ENCODE measurements around the gene B3GNT3. TPM values are rescaled to one million over a fixed set of nuclear protein-coding genes. Genes with fewer than 3 reads are reported as not detected.

Gene B3GNT3
- total and polyA plus RNA-seq, 2 of the 13 experiments (the other 11 are each of a cell fraction or from before 2014, with no cell fraction given): 0.86 to 4.0 TPM

- TF ChIP-seq GMEB2 (CRISPR knock-in tag; IDR thresholded peaks at IDR 0.05; ENCODE audit: low read depth) (no peak), RBM22 (optimal IDR thresholded peaks at IDR 0.05; ENCODE audit: low read length) (no peak), ZNF484 (CRISPR knock-in tag; IDR thresholded peaks at IDR 0.05; ENCODE audit: borderline replicate concordance, low read depth) (no peak), KLF13 (CRISPR knock-in tag; IDR thresholded peaks at IDR 0.05) (no peak), ZNF546 (CRISPR knock-in tag; conservative IDR thresholded peaks at IDR 0.05) (no peak), RBAK (CRISPR knock-in tag; IDR thresholded peaks at IDR 0.05) (no peak), KDM2A (CRISPR knock-in tag; IDR thresholded peaks at IDR 0.05; ENCODE audit: borderline replicate concordance, low read depth) (peak; percentile 43; the same call in 1 of the 2 replicates), SMAD9 (CRISPR knock-in tag; IDR thresholded peaks at IDR 0.05) (no peak), LBX2 (CRISPR knock-in tag; IDR thresholded peaks at IDR 0.05; ENCODE audit: borderline replicate concordance) (no peak), ZNF362 (CRISPR knock-in tag; IDR thresholded peaks at IDR 0.05; ENCODE audit: borderline replicate concordance) (no peak), CEBPG (CRISPR knock-in tag; IDR thresholded peaks at IDR 0.05) (0 out of 2 replicates have a peak, but pooled peaks have one; percentile 0), STAT5B (CRISPR knock-in tag; IDR thresholded peaks at IDR 0.05) (no peak), FOXC1 (CRISPR knock-in tag; IDR thresholded peaks at IDR 0.05; ENCODE audit: borderline replicate concordance) (peak; percentile 70; the same call in 1 of the 2 replicates), TRIM24 (CRISPR knock-in tag; IDR thresholded peaks at IDR 0.05) (no peak), LCORL (IDR thresholded peaks at IDR 0.05) (no peak), LCORL (CRISPR knock-in tag; IDR thresholded peaks at IDR 0.05) (peak; percentile 74), ZNF788 (CRISPR knock-in tag; IDR thresholded peaks at IDR 0.05; ENCODE audit: borderline replicate concordance) (no peak), ZNF354B (CRISPR knock-in tag; IDR thresholded peaks at IDR 0.05) (no peak), MYNN (CRISPR knock-in tag; IDR thresholded peaks at IDR 0.05; ENCODE audit: low read depth) (no peak), ZNF792 (CRISPR knock-in tag; IDR thresholded peaks at IDR 0.05) (no peak; the same call in 1 of the 2 replicates), GABPA (IDR thresholded peaks at IDR 0.05; ENCODE audit: low read depth, low read length) (peak; percentile 70), GABPA (CRISPR knock-in tag; IDR thresholded peaks at IDR 0.05; ENCODE audit: low read depth) (peak; percentile 91), SKI (IDR thresholded peaks at IDR 0.05; ENCODE audit: partially characterized antibody) (no peak), RAD51 (IDR thresholded peaks at IDR 0.05; ENCODE audit: borderline replicate concordance) (no peak), SUZ12 (IDR thresholded peaks at IDR 0.05; ENCODE audit: low read depth, low read length) (no peak), BCLAF1 (IDR thresholded peaks at IDR 0.05) (no peak), ZNF225 (CRISPR knock-in tag; IDR thresholded peaks at IDR 0.05) (no peak)
Observed at GRCh38 chr19:17847538-17848366, 52.8 kb downstream of the B3GNT3 start, which contains the start of gene JAK3 (continued).

All from HepG2 (cell line).